Measurements from ENCODE around the gene PNPLA1.

DNA sequence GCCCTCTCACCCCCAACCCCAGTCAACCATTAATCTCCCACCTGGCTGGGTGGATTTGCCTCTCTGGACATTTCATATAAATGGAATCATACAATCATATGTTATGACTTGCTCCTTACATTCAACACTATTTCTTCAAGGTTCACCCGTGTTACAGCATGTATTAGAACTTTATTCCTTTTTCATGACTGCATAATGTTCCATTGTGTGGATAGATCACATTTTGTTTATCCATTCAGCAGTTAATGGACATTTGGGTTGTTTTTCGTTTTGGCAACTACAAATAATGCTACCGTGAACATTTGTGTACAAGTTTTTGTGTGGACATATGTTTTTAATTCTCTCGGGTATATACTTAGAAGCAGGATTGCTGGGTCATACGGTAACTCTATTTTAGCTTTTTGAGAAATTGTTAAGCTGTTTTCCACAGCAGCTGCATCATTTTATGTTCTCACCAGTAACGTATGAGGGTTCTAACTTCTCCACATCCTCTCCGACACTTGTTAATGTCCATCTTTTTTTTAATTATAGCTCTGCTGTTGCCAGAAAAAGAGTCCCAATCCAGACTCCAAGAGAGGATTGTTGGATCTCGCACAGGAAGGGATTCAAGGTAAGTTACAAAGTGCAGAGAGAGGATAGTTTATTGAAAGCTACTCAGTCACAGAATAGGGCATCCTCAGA is 82.8 kb downstream of the PNPLA1 start:
- TF ChIP-seq, protein P1, sequence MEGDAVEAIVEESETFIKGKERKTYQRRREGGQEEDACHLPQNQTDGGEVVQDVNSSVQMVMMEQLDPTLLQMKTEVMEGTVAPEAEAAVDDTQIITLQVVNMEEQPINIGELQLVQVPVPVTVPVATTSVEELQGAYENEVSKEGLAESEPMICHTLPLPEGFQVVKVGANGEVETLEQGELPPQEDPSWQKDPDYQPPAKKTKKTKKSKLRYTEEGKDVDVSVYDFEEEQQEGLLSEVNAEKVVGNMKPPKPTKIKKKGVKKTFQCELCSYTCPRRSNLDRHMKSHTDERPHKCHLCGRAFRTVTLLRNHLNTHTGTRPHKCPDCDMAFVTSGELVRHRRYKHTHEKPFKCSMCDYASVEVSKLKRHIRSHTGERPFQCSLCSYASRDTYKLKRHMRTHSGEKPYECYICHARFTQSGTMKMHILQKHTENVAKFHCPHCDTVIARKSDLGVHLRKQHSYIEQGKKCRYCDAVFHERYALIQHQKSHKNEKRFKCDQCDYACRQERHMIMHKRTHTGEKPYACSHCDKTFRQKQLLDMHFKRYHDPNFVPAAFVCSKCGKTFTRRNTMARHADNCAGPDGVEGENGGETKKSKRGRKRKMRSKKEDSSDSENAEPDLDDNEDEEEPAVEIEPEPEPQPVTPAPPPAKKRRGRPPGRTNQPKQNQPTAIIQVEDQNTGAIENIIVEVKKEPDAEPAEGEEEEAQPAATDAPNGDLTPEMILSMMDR (IDR thresholded peaks at IDR 0.05; ENCODE audit: low read length) = no peak
- TF ChIP-seq EZH2 (optimal IDR thresholded peaks at IDR 0.05; ENCODE audit: low read depth, low read length) = no peak
